ENCODE results near the gene CLCN7. TPM values are rescaled to one million over a fixed set of nuclear protein-coding genes. Genes with fewer than 3 reads are reported as not detected.
A peak's percentile ranks its signal among the peaks of the same experiment; 100 is the strongest.

CLCN7 gene
- total and polyA plus RNA-seq, 2 experiments from 2014 or later, result 17.4 to 53.8 TPM

DNA sequence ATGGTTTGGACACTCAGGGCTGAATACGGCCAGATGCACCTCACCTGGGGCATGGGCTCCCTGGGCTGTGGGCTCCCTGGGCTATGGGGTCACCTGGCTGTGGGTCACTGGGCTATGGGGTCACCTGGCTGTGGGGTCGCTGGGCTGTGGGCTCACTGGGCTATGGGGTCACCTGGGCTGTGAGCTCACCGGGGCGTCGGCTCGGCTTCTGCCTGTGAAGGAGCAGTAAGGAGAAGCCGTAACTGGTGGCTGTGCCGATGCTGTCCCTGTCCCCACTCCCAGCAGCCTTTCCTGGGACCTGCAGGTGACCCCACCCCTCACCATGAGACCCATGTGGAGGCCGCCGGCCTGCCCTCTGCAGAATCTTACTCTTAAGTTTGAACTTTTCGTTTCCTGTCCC lies 45.8 kb downstream of the CLCN7 start:
- Histone ChIP-seq H2AFZ (no peak overlapping the region), H3K9me2 (ENCODE audit: insufficient read depth) (no peaks in the 10 kb centered on the region), H3K36me3 (ENCODE audit: insufficient read depth) (no peaks in the 10 kb centered on the region), H3F3A (replicated peaks; ENCODE audit: low read depth) (no peaks in the 10 kb centered on the region), H3K27ac (ENCODE audit: low read depth) (no peak overlapping the region), H3K4me2 (no peak overlapping the region), H3K4me3 (no peak overlapping the region), H3K79me2 (replicated peaks; ENCODE audit: insufficient read depth) (no peaks in the 10 kb centered on the region), H3K4me1 (ENCODE audit: insufficient read depth) (no peaks in the 10 kb centered on the region), H4K20me1 (replicated peaks; ENCODE audit: insufficient read depth) (no peaks in the 10 kb centered on the region), H3K27me3 (ENCODE audit: insufficient read depth) (no peaks in the 10 kb centered on the region)
- no peaks in the 10 kb centered on the region for H3K4me1 Mint-ChIP-seq
- peaks cover 9% of the 10 kb centered on the region for H3K27me3 Mint-ChIP-seq (ENCODE audit: insufficient read depth, low read depth, poor library complexity)
- H3K4me3 Mint-ChIP-seq, result no peak overlapping the region
- no peak for DNase-seq (ENCODE audit: low spot score)
- H3K27ac Mint-ChIP-seq, result no peak overlapping the region
- no peaks in the 10 kb centered on the region; the same call in 2 of the 3 replicates for H3K9me3 Mint-ChIP-seq
- H3K36me3 Mint-ChIP-seq (ENCODE audit: low read depth), result no peaks in the 10 kb centered on the region
- no peak for TF ChIP-seq CREB1 (CRISPR knock-in tag; IDR thresholded peaks at IDR 0.05; ENCODE audit: low read depth)
- no peak for TF ChIP-seq POLR2AphosphoS5 (IDR thresholded peaks at IDR 0.05; ENCODE audit: low read depth)
- TF ChIP-seq NANOG (IDR thresholded peaks at IDR 0.05; ENCODE audit: borderline replicate concordance), result no peak
- TF ChIP-seq CTCF (conservative IDR thresholded peaks at IDR 0.05; ENCODE audit: low read depth in 2 of 2), result no peak
- TF ChIP-seq, protein P1, sequence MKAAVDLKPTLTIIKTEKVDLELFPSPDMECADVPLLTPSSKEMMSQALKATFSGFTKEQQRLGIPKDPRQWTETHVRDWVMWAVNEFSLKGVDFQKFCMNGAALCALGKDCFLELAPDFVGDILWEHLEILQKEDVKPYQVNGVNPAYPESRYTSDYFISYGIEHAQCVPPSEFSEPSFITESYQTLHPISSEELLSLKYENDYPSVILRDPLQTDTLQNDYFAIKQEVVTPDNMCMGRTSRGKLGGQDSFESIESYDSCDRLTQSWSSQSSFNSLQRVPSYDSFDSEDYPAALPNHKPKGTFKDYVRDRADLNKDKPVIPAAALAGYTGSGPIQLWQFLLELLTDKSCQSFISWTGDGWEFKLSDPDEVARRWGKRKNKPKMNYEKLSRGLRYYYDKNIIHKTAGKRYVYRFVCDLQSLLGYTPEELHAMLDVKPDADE (IDR thresholded peaks at IDR 0.05), result no peak
- no peak for TF ChIP-seq ZNF331 (CRISPR knock-in tag; IDR thresholded peaks at IDR 0.05; ENCODE audit: low read depth)
- TF ChIP-seq JUNB (IDR thresholded peaks at IDR 0.05; ENCODE audit: unreplicated experiment), result no peak
- no peak for ATAC-seq

- Histone ChIP-seq H3K27ac (ENCODE audit: low read depth) (no peak overlapping the region), H2AFZ (peak overlapping the region; percentile 43), H3K4me1 (ENCODE audit: insufficient read depth) (no peaks in the 10 kb centered on the region), H3K79me2 (replicated peaks; ENCODE audit: insufficient read depth) (no peaks in the 10 kb centered on the region), H3F3A (replicated peaks; ENCODE audit: low read depth) (no peaks in the 10 kb centered on the region), H3K4me2 (no peak overlapping the region), H3K9me2 (ENCODE audit: insufficient read depth) (no peaks in the 10 kb centered on the region), H4K20me1 (replicated peaks; ENCODE audit: insufficient read depth) (no peaks in the 10 kb centered on the region), H3K36me3 (ENCODE audit: insufficient read depth) (no peaks in the 10 kb centered on the region), H3K27me3 (ENCODE audit: insufficient read depth) (no peaks in the 10 kb centered on the region), H3K4me3 (no peak overlapping the region)
- Mint-ChIP-seq H3K4me3 (no peak overlapping the region), H3K36me3 (ENCODE audit: low read depth) (no peaks in the 10 kb centered on the region), H3K4me1 (no peaks in the 10 kb centered on the region), H3K27ac (no peak overlapping the region), H3K9me3 (no peaks in the 10 kb centered on the region; the same call in 2 of the 3 replicates), H3K27me3 (ENCODE audit: insufficient read depth, low read depth, poor library complexity) (peaks cover 9% of the 10 kb centered on the region)
- peak; percentile 46 to 74 for TF ChIP-seq CTCF (conservative IDR thresholded peaks at IDR 0.05; ENCODE audit: low read depth in 2 of 2)
- TF ChIP-seq EZH2phosphoT487 (IDR thresholded peaks at IDR 0.05; ENCODE audit: unreplicated experiment), result no peak
- ATAC-seq (peak; percentile 88), DNase-seq (ENCODE audit: low spot score) (peak; percentile 81)
Observed at GRCh38 chr16:1428511-1428910, 46.3 kb downstream of the CLCN7 start.

All from GM23338 (cell line).